Measurements from ENCODE around the gene ZNF853.

DNA sequence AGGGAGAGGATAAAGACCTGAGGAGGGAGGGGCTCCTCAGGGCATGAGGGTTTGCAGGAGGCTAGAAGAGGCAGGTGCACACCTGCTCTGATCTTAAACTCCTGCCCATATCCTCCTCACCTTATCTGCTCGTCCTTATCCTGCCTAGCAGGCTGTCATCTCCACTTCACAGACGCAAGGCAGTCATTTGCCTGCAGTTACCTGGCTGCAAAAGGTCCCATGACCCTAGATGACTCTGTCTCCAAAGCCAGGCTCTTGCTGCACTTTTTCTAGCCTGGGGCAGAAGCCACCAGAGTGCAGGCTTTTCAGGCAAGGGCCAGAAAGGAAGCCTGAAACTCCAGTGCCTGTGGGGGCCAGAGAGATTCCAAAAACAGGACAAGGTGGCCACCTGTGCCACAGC, 1.7 kb upstream of the ZNF853 start:
- TF ChIP-seq, protein P1, sequence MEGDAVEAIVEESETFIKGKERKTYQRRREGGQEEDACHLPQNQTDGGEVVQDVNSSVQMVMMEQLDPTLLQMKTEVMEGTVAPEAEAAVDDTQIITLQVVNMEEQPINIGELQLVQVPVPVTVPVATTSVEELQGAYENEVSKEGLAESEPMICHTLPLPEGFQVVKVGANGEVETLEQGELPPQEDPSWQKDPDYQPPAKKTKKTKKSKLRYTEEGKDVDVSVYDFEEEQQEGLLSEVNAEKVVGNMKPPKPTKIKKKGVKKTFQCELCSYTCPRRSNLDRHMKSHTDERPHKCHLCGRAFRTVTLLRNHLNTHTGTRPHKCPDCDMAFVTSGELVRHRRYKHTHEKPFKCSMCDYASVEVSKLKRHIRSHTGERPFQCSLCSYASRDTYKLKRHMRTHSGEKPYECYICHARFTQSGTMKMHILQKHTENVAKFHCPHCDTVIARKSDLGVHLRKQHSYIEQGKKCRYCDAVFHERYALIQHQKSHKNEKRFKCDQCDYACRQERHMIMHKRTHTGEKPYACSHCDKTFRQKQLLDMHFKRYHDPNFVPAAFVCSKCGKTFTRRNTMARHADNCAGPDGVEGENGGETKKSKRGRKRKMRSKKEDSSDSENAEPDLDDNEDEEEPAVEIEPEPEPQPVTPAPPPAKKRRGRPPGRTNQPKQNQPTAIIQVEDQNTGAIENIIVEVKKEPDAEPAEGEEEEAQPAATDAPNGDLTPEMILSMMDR (IDR thresholded peaks at IDR 0.05; ENCODE audit: poor library complexity): no peak
- TF ChIP-seq EZH2phosphoT487 (IDR thresholded peaks at IDR 0.05; ENCODE audit: low read depth, severe bottlenecking, unreplicated experiment) (no peak), EZH2 (IDR thresholded peaks at IDR 0.05; ENCODE audit: borderline replicate concordance) (no peak)

All from hepatocyte (in vitro differentiated cells).